Measurements from ENCODE around the gene KAT6B.

KAT6B gene

GRCh38 chr10:74994854-74995253, 168.5 kb downstream of the KAT6B start:
- no peak overlapping the region for H3K4me3 ChIP-seq (IDR thresholded peaks at IDR 0.05; ENCODE audit: insufficient read depth, low read depth, low read length)
- no peaks in the 10 kb centered on the region for H4K20me1 ChIP-seq (ENCODE audit: insufficient read depth)
- no peaks in the 10 kb centered on the region for H3K79me2 ChIP-seq (ENCODE audit: insufficient read depth, low read depth)
- H3K4me1 ChIP-seq (ENCODE audit: low read depth, poor library complexity, severe bottlenecking): peaks cover 45% of the 10 kb centered on the region
- H3K36me3 ChIP-seq (ENCODE audit: insufficient read depth): no peaks in the 10 kb centered on the region
- peak overlapping the region; percentile 43 for H3K4me2 ChIP-seq
- no peaks in the 10 kb centered on the region for H3K27me3 ChIP-seq (ENCODE audit: insufficient read depth, low read depth)
- no peak overlapping the region for H3K9ac ChIP-seq
- peak overlapping the region; percentile 4; the same call in 1 of the 2 replicates for H3K27ac ChIP-seq
- H2AFZ ChIP-seq (ENCODE audit: low read depth): no peak overlapping the region
- TF ChIP-seq CTCF (conservative IDR thresholded peaks at IDR 0.05; ENCODE audit: low read depth, low read length): no peak

GRCh38 chr10:74995806-74996205, 169.4 kb downstream of the KAT6B start:
- no peak for TF ChIP-seq CTCF (conservative IDR thresholded peaks at IDR 0.05; ENCODE audit: low read depth, low read length)
- H3K36me3 ChIP-seq (ENCODE audit: insufficient read depth): no peaks in the 10 kb centered on the region
- H3K9ac ChIP-seq: no peak overlapping the region
- H3K79me2 ChIP-seq (ENCODE audit: insufficient read depth, low read depth): no peaks in the 10 kb centered on the region
- H3K4me2 ChIP-seq: peak overlapping the region; percentile 43; the same call in 1 of the 2 replicates
- no peak overlapping the region for H3K4me3 ChIP-seq (IDR thresholded peaks at IDR 0.05; ENCODE audit: insufficient read depth, low read depth, low read length)
- H3K4me1 ChIP-seq (ENCODE audit: low read depth, poor library complexity, severe bottlenecking): peaks cover 53% of the 10 kb centered on the region
- H3K27me3 ChIP-seq (ENCODE audit: insufficient read depth, low read depth): no peaks in the 10 kb centered on the region
- H4K20me1 ChIP-seq (ENCODE audit: insufficient read depth): no peaks in the 10 kb centered on the region
- no peak overlapping the region for H2AFZ ChIP-seq (ENCODE audit: low read depth)
- no peak overlapping the region for H3K27ac ChIP-seq

DNA sequence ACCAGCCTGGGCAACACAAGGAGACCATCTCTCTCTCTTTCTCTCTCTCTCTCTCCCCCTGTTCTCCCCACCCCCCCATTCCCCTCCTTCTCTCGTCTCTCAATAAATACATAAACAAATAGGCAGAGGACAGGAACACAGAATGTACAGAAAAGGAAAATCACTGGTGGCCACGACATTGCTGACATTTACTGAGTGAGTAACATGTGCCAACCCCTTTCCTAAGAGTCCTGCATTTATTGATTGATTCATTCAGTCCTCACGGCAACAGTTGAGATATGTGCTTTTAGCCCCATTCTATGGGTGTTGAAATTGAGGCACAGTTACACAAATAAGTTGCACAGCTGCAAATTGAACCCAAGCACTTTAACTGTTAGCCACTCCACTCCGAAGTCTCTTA, 170.8 kb downstream of the KAT6B start:
- H3K4me3 ChIP-seq (IDR thresholded peaks at IDR 0.05; ENCODE audit: insufficient read depth, low read depth, low read length): no peak overlapping the region
- H3K4me2 ChIP-seq: no peak overlapping the region
- no peak overlapping the region for H3K9ac ChIP-seq
- peaks cover 54% of the 10 kb centered on the region for H3K4me1 ChIP-seq (ENCODE audit: low read depth, poor library complexity, severe bottlenecking)
- no peaks in the 10 kb centered on the region for H4K20me1 ChIP-seq (ENCODE audit: insufficient read depth)
- no peak overlapping the region for H2AFZ ChIP-seq (ENCODE audit: low read depth)
- H3K36me3 ChIP-seq (ENCODE audit: insufficient read depth): no peaks in the 10 kb centered on the region
- no peak for TF ChIP-seq CTCF (conservative IDR thresholded peaks at IDR 0.05; ENCODE audit: low read depth, low read length)
- H3K79me2 ChIP-seq (ENCODE audit: insufficient read depth, low read depth): no peaks in the 10 kb centered on the region
- no peak overlapping the region for H3K27ac ChIP-seq
- H3K27me3 ChIP-seq (ENCODE audit: insufficient read depth, low read depth): no peaks in the 10 kb centered on the region

DNA sequence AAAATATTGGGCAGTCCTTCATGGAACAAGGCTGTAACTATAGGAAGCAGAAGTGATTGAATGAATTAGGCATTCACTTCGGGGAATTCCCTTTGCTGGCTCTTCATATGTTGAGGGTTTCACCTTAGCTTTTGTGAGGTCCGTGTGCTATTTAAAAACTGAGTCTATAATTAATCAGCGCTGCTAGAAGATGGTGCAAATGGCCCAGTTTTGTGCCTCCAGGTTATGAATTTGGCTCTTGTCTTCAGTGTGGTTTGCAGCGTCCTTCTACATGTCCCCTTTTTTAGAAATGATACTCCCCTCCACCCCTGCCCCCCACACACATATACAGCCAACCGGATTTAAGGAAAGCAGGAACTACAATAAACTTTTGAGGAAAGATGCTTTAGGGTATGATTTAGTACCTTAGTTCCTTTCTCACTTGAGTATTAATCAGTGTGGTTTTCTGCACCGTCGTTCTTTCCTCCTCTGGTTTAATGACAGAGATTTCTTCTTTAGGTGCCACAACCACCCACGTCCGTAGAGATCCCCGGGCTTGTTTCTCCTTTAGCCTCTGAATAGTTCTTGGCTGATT, 174.4 kb downstream of the KAT6B start:
- Histone ChIP-seq H3K4me2 (peak overlapping the region; percentile 88), H3K36me3 (ENCODE audit: insufficient read depth) (no peaks in the 10 kb centered on the region), H2AFZ (ENCODE audit: low read depth) (0 out of 2 replicates have a peak overlapping the region, but pooled peaks have one; percentile 15), H3K4me3 (IDR thresholded peaks at IDR 0.05; ENCODE audit: insufficient read depth, low read depth, low read length) (no peak overlapping the region), H3K27me3 (ENCODE audit: insufficient read depth, low read depth) (no peaks in the 10 kb centered on the region), H4K20me1 (ENCODE audit: insufficient read depth) (no peaks in the 10 kb centered on the region), H3K4me1 (ENCODE audit: low read depth, poor library complexity, severe bottlenecking) (peaks cover 41% of the 10 kb centered on the region), H3K79me2 (ENCODE audit: insufficient read depth, low read depth) (no peaks in the 10 kb centered on the region), H3K27ac (peak overlapping the region; percentile 17; the same call in 1 of the 2 replicates), H3K9ac (no peak overlapping the region)
- no peak for TF ChIP-seq CTCF (conservative IDR thresholded peaks at IDR 0.05; ENCODE audit: low read depth, low read length)

Measured in KMS-11 (cell line).